Spleen (tissue), 7 donors: Measurements from ENCODE around the gene MTMR10.

Experiments
- CTCF ChIP-seq, 11 experiments: fragments of 200-600 bp in 7 of 11; fragments of 450-650 bp in 4 of 11; sonication (generic) in 4 of 11; IDR thresholded peaks in 8 of 11; conservative IDR thresholded peaks in 3 of 11; 1 replicate in 7 of 11; 2 replicates in 4 of 11; pipeline versions ENCODE4 v1.4.0 to v1.8.0; 2016 to 2021; ENCODE audit warnings: antibody characterized with exemption in 11 of 11, inconsistent platforms in 4 of 11, mild to moderate bottlenecking in 1 of 11
- POLR2A ChIP-seq, 3 donors: fragments of 450-650 bp; IDR thresholded peaks; one replicate each; pipeline ENCODE4 v1.5.1; 2017; ENCODE audit warnings: antibody characterized with exemption in 3 of 3, mild to moderate bottlenecking in 1 of 3
- donor health status: DM: no; HTN: no; CAD: no; lungs with moderate emphysema.
- donor health status: DM: no; HTN: no; CAD: no.
- donor health status: DM: no; HTN: no; CAD: no.

- TF ChIP-seq POLR2A (IDR thresholded peaks at IDR 0.05) (no peak), CTCF (IDR thresholded peaks at IDR 0.05 in 8 of 11, conservative IDR thresholded peaks at IDR 0.05 in 3 of 11) (no peak)
These were observed 85.1 kb downstream of the MTMR10 start for GRCh38 chr15:30906366-30906765.
